ENCODE measurements around the gene HHAT.
A peak's percentile ranks its signal among the peaks of the same experiment; 100 is the strongest.
"Not testable (repeated sequence)": the region's sequence is repeated elsewhere in the genome, so short reads cannot be mapped to it uniquely, and the experiment has no call there.

The HHAT gene

DNA sequence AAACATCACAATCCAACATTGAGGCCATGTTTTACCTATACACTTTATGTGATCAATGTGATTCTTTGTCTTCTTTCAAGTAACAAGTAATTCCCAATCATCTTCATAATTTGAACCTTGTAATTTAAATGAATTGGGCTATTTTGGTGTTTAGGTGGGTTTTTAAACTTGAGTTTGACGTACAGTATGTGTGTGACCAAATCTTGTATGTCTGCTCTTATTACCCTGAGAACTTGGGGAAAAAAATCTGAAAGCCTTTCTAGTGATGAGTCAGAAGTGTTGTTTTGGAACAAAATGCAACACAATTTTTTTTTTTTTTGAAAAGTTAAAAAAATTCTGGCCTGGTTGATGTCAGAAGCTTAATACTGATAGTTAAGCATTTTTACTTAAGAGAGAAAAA lies 68.5 kb downstream of the HHAT start:
- DNase-seq (ENCODE audit: low spot score), result no peak

DNA sequence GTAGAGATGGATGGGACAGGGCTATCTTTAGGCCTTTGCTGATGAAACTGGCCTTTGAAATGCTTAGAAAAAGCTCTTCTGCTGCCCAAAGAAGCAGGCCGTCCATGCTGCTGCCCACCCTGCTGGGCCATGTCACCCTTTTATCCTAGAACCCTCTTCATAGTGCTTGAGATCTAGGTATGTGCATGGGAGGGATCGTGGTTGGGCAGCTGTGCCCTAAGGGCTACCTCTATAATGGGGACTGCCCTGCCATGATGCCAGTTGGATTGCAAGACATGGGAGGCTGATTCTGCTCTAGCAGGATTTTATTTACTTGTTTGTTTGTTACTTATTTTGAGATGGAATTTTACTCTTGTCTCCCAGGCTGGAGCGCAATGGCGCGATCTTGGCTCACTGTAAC lies 69.0 kb downstream of the HHAT start:
- no peak for DNase-seq (ENCODE audit: low spot score)

DNA sequence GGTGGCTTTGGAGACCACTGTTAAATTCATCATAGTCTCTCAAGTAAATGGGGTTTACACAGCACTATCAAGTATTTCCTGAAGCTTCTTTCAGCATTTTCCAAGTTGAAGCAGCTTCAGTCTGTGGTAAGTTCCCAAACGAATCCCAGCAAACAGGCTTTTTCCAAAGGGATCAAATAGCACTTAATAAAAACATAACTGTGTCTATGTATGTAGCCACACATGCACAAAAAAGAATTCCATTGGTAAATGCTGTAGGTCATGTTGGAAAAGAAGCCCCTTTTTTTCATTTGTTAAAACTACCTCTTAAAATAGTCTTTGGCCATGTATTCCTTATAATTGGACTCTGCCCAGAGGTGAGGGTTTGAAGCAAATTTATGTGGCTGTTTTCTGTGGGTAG lies 69.8 kb downstream of the HHAT start:
- DNase-seq (ENCODE audit: low spot score), result no peak

DNA sequence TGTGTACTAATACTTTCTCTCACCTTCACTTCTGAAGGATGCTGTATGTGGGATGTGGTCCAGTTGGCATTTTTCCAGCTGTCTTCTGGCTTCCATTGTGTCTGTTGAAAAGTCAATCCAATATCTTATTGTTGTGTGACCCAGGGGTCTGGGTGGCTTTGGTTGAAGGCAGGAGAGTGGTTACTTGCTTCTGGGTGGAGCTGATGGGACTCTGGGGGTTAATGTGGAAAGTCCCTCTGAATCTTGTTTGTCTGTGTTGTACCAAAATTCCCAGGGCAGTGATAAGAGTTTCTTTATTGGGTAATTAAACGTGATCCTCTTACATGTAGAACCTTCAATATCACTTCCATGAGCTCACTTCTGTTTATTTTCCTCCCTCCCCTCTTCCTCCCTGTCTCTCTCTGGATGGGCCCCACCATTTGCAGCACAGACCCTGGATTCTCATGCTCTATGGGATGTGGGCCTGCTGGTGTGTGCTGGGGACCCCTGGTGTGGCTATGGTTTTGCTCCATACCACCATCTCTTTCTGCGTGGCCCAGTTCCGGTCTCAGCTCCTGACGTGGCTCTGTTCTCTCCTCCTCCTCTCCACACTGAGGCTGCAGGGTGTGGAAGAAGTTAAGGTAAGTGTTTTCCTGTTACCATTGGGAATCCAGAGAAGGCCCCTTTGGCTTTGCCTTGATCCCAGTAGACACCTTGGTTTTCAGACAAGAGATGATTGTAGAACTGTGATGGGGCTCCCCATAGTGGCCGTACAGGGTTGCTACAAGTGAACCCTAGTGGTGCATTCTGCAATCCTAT lies 71.5 kb downstream of the HHAT start:
- peak; percentile 3 for DNase-seq (ENCODE audit: low spot score)

DNA sequence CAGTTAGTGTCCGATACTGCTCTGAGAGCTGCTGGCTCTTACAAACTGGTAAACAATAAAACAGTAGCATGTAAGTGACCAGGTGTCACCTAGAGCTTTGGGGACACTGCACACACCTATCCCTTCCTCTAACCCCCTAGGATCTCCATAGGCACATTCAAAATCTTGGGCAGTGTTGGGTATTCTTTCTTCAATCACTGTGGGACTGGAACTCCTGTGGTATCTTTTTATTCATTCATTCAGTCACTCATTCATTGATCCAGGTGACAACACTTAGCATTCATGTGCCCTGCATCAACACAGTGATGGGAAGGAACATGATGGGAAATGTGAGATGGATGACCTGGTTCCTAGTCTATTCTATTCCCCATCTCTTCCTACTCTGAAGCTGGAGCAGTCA lies 73.9 kb downstream of the HHAT start:
- no peak for DNase-seq (ENCODE audit: low spot score)

DNA sequence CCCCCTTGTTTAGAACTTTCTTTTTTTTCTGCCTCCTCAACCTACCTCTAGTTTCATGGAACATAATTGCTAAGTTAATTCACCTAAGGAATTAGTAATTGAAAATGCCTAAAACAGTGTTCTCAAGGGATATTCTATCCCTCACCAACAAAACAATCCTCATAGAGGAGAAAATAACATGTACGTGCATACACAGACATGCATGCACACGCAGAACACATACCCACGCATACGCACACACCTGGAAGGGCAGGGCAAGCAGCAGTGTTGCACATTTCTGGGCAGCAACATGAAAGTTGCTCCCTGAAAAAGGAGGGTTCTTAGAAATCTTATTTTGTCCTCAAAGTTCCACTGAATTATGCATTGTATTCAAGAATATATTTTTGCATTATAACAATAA lies 76.6 kb downstream of the HHAT start:
- no peak for DNase-seq (ENCODE audit: low spot score)

DNA sequence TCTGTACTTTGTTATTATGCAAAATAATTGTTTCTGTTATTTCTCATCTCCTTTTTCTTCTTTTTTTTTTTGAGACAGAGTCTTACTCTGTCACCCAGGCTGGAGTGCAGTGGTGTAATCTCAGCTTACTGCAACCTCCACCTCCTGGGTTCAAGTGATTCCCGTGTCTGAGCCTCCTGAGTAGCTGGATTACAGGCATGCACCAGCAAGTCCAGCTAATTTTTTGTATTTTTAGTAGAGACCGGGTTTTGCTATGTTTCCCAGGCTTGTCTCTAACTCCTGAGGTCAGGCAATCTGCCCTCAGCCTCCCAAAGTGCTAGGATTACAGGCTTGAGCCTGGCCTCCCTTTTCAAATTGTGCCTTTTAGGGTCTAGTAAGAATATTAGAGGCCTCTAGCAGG lies 77.6 kb downstream of the HHAT start:
- not testable (repeated sequence) for DNase-seq (ENCODE audit: low spot score)

DNA sequence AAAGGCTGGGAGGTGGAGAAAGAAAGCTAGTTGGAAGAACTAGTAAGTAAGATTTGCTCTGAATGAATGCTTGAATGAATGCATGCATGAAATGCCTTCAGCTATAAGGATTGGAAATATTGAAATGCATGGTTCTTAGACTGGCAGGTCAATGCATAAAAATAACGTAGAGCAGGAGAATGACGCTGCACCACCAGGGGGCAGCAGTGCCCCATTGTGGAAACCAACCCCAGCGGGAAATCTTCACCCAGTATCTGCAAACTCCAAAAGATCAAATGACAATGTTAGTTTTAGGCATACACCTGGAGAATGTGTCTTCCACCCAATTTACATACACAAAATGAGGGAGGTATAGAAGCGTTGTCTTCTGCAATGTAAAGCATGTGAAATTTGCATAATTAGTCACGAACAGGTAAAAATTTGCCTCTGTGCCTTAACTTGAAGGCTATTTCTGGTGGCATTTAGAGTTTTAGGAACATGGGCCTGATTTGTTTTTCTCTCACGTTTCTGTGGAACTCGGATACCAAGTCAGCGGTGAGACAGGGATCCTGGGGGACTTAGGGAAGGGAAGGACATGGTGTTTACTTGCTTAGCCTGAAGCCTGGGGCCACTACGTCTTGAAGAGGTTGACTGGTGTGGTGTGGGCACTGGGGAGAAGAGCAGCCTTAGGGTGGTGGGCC lies 78.6 kb downstream of the HHAT start:
- peak; percentile 49 for DNase-seq (ENCODE audit: low spot score)

DNA sequence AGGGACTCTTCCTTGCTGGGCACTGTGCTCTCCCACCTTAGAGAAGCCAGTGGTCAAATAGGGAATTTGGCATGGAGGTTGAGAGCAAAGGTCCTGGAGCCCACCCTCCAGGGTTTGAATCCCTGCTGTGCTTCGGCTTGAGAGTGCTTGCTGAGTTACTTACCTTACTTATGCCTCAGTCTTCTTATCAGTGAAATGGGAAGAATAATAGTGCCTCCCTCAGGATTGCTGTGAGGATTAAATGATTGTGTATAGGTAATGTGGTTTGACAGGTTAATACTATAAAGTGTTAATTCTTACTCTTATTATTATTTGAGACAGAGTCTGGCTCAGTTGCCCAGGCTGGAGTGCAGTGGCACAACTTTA lies 79.2 kb downstream of the HHAT start:
- no peak for DNase-seq (ENCODE audit: low spot score)

DNA sequence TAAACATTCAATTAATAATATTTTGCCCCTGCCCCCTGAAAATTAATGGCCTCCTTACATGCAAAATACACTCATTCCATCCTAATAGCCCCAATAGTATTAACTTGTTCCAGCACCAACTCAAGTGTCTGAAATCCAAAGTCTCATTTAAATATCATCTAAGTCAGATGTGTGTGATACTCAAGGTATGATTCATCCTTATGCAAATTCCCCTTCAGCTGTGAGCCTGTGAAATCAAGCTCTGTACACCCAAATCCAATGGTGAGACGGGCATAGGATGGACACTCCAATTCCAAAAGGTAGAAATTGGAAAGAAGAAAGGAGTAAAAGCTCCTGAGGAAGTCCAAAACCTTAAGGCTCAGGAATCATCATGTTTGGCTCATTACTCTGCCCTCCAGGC lies 83.5 kb downstream of the HHAT start:
- DNase-seq (ENCODE audit: low spot score), result no peak

DNA sequence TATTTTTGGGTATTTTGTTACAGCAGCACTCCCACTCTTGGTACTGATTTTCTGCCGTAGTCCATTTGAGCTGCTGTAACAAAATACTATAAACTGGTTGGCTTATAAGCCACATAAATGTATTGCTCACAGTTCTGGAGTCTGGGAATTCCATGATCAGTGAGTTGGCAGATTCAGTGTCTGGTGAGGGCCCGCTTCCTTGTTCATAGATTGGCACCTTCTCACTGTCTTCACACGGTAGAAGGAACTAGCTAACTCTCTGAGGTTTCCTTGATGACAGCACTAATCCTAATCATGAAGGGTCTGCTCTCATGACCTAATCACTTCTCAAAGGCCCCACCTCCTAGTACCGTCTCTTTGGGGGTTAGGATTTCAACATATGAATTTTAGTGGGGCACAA lies 85.2 kb downstream of the HHAT start:
- no peak for DNase-seq (ENCODE audit: low spot score)

DNA sequence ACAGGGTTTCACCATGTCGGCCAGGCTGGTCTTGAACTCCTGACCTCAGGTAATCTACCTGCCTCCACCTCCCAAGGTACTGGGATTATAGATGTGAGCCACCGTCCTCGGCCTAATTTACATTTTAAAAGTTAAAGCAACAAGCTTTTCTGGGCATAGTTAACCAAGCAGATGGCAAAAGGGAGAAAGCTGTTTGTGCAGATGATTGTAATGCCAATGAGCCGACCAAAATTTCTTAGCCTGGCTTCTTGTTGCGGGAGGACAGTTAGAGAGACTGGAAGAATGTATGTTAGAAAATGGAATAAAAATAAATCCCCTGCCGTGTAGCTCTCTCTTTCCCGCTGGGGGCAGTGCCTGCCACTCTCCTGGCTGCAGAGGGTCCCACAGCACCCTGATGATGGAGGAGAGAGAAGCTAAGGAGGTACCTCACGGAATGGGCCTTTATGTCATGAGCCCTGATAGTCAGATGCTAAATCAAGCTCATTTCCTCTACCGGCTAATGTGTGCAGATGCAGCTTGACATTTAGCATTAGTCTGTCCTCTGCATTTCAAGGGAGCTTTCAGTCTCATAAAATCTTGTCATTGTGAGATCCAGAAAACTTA lies 87.2 kb downstream of the HHAT start:
- DNase-seq (ENCODE audit: low spot score), result no peak

DNA sequence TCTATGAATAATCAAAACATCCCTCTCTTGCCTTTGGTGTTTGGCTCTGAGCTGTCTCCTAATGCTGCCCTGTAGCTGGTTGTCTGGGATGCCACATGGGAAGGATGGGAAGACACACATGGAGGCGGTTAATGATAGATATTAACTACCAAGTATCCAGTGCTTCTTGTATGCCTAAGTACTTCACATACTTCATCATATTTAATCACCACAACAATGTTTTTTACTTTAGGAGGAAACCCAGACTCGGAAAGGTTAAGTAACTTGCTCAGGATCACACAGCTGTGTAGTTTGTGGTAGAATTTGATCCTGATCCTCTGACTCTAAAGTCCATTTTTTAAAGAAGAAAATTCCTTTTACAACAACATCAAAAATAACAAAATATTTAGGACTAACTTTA lies 88.0 kb downstream of the HHAT start:
- DNase-seq (ENCODE audit: low spot score), result no peak

DNA sequence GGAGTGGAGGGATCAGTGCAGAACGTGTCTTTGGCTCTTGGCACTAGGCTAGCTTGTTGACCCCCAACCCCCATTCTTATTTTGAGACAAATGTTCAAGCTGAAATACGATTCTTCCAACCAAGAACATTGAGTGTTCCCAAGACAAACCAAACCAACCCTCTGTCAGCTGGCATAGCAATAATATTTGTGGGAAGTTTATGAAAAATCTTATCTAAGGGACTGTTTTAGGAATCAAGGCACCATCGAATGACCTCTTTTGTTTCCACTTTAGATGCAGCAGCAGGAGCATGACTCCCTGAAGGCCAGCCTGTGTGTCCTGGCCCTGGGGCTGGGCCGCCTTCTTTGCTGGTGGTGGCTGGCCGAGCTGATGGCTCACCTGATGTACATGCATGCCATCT lies 89.2 kb downstream of the HHAT start:
- DNase-seq (ENCODE audit: low spot score), result no peak

DNA sequence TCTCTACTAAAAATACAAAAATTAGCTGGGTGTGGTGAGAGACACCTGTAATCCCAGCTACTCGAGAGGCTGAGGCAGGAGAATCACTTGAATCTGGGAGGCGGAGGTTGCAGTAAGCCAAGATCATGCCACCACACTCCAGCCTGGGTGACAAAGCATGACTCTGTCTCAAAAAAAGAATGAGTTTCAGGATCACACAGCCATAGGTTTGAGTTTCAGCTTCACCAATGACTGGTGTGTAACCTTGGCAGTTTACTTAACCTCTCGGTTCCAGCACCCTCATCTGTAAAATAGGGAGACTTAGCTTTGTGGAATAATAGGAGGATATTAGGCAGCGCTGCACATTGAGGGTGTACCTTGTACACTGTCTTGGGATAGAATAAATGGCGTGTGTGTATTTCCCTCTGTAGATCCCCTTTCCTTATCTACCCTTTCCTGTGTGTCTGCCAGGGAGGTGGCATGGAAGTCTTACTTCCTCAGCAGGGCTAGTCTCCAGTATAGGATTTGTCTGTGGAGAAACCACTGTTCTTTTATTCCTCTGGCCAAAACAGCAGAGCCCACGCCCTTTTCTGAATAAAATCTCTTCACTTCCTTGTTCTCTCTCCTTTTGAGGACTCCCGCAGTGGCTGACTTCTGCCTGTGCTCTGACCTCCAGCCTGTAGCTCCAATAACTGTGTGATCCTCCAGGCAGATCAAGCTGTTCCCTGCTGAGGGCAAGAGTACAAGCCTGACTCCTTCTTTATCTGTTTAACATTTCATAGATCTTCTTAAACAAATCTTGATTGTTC lies 90.4 kb downstream of the HHAT start:
- DNase-seq (ENCODE audit: low spot score), result no peak

DNA sequence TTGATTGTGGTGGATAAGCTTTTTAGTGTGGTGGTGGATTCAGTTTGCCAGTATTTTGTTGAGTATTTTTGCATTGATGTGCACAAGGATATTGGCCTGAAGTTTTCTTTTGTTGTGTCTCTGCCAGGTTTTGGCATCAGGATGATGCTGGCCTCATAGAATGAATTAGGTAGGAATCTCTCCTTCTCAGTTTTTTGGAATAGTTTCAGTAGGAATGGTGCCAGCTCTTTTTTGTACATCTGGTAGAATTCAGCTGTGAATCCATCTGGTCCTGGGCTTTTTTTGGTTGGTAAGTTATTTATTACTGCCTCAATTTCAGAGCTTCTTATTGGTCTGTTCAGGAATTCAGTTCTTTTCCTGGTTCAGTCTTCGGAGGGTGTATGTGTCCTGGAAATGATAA lies 98.0 kb downstream of the HHAT start:
- DNase-seq (ENCODE audit: low spot score), result not testable (repeated sequence)

DNA sequence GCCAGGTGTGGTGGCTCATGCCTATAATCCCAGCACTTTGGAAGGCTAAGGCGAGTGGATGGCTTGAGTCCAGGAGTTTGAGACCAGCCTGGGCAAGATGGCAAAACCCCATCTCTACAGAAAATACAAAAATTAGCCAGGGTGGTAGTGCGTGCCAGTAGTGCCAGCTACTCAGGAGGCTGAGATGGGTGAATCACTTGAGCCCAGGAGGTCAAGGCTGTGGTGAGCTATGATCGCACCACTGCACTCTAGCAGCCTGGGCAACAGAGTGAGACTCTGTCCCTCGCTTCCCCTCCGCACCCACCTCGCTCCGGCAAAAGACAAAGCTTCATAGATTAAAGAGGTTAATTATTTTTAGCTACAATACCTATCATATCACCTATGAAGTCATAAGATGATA lies 100.0 kb downstream of the HHAT start:
- no peak for DNase-seq (ENCODE audit: low spot score)

DNA sequence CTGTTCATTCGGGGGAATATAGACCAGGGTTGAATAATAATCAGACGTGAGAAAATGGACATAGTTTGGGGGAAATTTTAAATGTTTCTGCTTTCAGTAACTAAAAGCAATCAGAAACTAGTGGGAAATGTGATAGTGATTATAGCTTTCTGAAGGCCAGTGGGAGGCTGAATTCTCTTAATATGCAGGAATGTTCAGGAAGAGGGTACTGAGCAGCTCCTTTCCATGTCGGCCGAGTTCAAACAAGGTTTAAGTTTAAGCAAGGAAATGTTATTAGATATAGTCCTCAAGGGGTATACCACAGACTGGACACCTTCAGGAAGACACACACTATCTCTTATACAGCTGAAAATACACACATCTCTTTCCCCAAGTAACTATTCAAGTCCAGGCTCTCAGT lies 105.5 kb downstream of the HHAT start:
- DNase-seq (ENCODE audit: low spot score), result no peak

DNA sequence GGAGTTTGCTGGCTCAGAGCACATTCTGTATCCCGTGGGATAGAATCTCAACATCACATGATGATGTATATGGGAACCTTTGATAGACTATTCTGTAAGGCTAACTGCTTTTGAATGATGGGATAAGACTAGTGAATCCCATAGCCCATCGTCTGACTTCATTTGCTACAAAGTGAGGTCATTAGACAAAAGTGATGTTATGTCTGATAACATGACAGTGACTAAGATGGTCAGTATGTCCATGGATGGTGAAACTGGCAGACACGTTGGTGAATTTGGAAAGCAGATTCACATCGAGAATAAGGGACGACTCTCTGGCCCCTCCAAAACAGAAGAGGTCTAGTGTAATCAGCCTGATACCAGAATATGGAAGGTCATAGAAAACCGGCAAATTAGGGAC lies 108.4 kb downstream of the HHAT start:
- no peak for DNase-seq (ENCODE audit: low spot score)

DNA sequence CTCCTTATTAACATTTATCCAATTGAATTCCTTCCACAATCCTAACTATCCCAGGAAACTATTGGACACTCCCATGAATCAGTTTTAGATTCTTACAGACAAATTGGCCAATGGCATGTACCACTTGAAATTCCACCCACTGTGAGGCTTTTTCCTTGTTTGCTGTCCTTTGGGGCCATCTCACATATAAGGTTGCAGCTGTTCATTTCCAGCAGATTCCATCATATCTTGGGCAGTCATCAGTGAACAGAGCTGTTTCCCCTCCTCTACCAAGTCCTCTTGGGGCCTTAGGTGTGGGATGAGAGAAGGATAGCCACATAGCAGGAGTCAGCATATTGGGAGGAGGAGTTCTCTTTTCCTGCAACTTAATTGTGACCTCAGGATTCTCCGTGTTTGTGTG lies 109.1 kb downstream of the HHAT start:
- DNase-seq (ENCODE audit: low spot score), result no peak

DNA sequence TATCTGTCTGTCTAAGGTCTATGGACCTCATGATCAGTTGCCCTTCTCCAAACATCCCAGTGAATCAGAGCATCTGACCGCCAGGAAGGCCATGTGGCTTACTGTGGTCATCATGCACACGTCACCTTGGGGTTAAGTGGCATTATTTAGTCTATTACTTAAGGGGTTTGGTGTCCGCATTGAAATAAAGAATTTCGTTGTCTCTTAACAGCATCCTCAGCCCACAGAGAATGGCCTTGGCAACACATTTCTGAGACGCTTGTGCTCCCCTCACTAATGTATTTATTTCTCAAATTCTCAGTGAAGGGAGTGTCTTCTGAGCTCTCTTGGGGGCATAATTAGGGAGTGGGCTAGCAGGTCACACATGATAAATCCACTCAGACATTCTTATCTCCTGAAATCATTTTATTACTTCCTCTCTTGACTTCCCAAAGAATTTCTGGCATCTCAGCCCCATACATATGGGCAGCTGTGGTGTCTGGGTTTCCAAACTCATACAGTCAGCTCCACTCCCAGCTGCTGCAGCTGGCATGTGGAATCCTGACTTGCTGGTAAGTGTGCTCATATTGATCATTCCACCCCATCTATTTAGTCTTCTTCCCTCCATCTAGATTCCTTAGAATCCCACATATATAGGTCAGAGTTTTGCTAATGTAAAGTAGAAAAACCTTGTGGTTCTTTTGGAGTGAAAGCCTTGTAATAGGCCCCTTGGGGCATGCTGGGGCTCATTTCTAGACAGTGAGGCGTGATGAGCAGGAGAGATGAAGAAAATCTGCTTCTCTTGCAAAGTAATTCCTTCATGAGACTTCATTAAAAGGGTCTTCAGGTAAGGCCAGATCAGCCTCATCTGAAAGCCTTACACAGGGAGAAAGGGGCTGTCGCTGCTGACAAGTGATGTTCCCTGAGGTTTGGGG lies 110.5 kb downstream of the HHAT start:
- DNase-seq (ENCODE audit: low spot score), result no peak

DNA sequence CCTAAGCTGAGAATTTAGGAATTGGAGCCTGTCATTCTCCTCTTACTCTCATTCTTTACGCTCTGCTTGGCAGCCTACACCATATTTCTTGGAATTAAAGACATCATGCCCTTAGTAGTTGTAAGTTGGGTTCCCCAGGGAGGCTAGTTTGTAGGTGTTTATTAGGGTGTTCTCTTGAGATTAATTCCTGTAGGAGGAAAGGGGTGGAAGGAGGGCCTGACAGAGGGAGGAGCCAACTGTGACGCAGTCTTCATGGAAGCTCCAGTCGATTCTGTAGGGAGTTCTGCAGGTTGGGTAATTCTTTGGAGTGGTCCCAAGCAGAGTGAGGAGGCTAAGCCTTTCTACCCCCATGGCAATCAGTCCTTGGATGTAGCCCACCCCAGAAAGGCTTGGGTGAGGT lies 111.4 kb downstream of the HHAT start:
- DNase-seq (ENCODE audit: low spot score), result no peak
